Fibroblast of lung (primary cell): Measurements from ENCODE around the gene AGBL4.

Experiments used
- EZH2 ChIP-seq: IDR thresholded peaks from 2 replicates; pipeline ENCODE4 v1.5.1; 2012; ENCODE audit warnings: low read length, control low read depth, mild to moderate bottlenecking; ENCODE audit errors: missing control alignments
- TF ChIP-seq, protein P1 (sequence below), 2 donors: IDR thresholded peaks in 1 of 2; conservative IDR thresholded peaks in 1 of 2; 1 replicate in 1 of 2; 2 replicates in 1 of 2; pipeline ENCODE4 v1.5.1; 2011 to 2012; ENCODE audit warnings: low read length in 2 of 2, control low read depth in 1 of 2, inconsistent platforms in 1 of 2, low read depth in 1 of 2, mild to moderate bottlenecking in 1 of 2

DNA sequence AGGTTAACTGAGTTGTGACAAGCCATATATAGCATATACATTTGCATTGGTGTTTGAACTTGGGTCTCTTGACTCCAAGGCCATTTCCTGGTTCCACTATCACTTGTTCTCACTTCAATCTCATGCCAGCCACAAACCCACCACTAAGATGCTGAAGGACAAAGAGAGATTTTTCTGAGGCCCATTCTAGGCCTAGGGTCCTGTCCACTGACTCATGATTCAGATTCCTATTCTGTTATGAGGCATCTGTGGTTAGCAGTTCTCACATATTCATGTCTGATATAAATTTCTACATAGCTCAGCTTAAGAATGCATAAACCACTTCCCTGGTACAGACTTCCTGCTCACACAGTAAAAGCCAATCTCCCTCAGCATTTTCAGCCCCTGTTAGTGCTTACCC lies 921.0 kb downstream of the AGBL4 start:
- TF ChIP-seq, protein P1, sequence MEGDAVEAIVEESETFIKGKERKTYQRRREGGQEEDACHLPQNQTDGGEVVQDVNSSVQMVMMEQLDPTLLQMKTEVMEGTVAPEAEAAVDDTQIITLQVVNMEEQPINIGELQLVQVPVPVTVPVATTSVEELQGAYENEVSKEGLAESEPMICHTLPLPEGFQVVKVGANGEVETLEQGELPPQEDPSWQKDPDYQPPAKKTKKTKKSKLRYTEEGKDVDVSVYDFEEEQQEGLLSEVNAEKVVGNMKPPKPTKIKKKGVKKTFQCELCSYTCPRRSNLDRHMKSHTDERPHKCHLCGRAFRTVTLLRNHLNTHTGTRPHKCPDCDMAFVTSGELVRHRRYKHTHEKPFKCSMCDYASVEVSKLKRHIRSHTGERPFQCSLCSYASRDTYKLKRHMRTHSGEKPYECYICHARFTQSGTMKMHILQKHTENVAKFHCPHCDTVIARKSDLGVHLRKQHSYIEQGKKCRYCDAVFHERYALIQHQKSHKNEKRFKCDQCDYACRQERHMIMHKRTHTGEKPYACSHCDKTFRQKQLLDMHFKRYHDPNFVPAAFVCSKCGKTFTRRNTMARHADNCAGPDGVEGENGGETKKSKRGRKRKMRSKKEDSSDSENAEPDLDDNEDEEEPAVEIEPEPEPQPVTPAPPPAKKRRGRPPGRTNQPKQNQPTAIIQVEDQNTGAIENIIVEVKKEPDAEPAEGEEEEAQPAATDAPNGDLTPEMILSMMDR (conservative IDR thresholded peaks at IDR 0.05 in 1 of 2, IDR thresholded peaks at IDR 0.05 in 1 of 2; ENCODE audit: low read depth in 1 of 2, low read length in 2 of 2) = no peak
- TF ChIP-seq EZH2 = no peak
